LNCAP (cell line): ENCODE data around the gene SDF2.

Experiments
- TF ChIP-seq, protein P1 (sequence below): fragments of 450-650 bp; IDR thresholded peaks from 2 replicates; pipeline ENCODE4 v1.5.1; 2017; ENCODE audit warnings: mild to moderate bottlenecking

The SDF2 gene

DNA sequence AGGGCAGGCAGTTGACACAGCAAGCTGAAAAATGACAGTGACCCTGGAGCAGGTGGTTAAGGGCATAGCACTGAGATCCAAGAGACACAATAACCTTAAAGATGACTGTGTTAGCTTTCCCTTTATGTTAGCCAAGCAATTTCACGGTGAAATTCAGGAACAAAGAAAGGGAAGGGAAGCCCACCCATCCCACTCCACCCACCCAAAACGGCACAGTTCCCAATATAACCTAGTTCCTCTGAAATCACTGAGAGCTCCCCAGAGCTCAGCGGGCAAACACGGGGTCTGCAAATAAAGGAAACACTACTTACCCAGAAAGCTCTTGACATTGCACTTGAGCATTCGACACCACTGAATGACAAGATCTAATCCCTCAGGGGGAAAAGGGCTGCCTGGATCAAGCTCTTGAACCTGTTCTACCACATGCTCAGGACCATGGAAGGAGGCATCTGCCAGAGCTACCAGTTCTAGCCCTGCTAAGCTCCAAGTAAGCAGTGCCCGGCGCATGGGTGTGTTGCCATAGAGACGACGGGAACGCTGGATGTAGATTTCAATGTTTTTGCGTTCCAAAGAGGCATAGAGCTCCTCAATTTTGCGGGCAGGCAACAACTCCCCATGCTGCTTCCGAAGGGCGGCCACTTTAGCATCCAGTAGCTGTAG is 27.4 kb downstream of the SDF2 start:
- TF ChIP-seq, protein P1, sequence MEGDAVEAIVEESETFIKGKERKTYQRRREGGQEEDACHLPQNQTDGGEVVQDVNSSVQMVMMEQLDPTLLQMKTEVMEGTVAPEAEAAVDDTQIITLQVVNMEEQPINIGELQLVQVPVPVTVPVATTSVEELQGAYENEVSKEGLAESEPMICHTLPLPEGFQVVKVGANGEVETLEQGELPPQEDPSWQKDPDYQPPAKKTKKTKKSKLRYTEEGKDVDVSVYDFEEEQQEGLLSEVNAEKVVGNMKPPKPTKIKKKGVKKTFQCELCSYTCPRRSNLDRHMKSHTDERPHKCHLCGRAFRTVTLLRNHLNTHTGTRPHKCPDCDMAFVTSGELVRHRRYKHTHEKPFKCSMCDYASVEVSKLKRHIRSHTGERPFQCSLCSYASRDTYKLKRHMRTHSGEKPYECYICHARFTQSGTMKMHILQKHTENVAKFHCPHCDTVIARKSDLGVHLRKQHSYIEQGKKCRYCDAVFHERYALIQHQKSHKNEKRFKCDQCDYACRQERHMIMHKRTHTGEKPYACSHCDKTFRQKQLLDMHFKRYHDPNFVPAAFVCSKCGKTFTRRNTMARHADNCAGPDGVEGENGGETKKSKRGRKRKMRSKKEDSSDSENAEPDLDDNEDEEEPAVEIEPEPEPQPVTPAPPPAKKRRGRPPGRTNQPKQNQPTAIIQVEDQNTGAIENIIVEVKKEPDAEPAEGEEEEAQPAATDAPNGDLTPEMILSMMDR = no peak

GRCh38 chr17:28626818-28627217 is 34.9 kb downstream of the SDF2 start:
- TF ChIP-seq, protein P1 = no peak

DNA sequence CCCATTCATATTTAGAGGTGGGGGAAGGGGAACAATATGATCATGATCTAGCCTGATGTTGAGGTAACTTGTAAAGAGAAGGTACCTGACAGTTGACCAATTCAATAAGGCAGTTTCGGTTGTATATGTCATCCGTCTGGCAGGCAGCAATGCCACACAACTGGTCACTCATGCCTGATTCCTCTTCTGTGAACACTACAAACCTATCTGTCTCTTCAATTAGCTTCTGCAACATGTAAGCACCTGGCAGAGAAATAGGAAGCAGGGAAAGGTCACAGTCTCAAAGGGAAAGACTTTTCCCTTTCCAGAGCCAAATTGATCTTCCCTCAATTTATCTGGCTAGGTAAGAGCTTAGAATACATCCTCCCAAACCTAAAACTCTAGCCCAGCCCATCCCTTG is 37.6 kb downstream of the SDF2 start:
- TF ChIP-seq, protein P1 = no peak

GRCh38 chr17:28623696-28624095 is 38.0 kb downstream of the SDF2 start:
- TF ChIP-seq, protein P1 = no peak

GRCh38 chr17:28622186-28622585 is 39.5 kb downstream of the SDF2 start:
- TF ChIP-seq, protein P1 = no peak

- TF ChIP-seq, protein P1 = no peak
Measured at GRCh38 chr17:28620010-28620409, 41.7 kb downstream of the SDF2 start.

GRCh38 chr17:28618464-28618863 is 43.2 kb downstream of the SDF2 start:
- TF ChIP-seq, protein P1 = no peak

GRCh38 chr17:28616281-28616680 is 45.4 kb downstream of the SDF2 start:
- TF ChIP-seq, protein P1 = no peak
